ENCODE measurements around the gene PTPRJ. TPM values are rescaled to one million over a fixed set of nuclear protein-coding genes. Genes with fewer than 3 reads are reported as not detected.

Gene PTPRJ
- total and polyA plus RNA-seq, 2 of the 13 experiments (the other 11 are each of a cell fraction or from before 2014, with no cell fraction given), result 1.0 to 1.2 TPM

- 63% methylated on average over 6 of the region's 6 CpGs for WGBS (ENCODE audit: low lambda C conversion rate)
- no peak for ATAC-seq
- Histone ChIP-seq H3K79me2 (ENCODE audit: insufficient read depth, low read length) (no peaks in the 10 kb centered on the region), H4K20me1 (ENCODE audit: insufficient read depth, low read length) (no peaks in the 10 kb centered on the region), H3K27ac (ENCODE audit: extremely low read length, insufficient read depth, low read length) (no peak overlapping the region), H3K36me3 (replicated peaks in 1 of 2; ENCODE audit: control insufficient read depth in 1 of 2, insufficient read depth in 2 of 2, low read length in 2 of 2) (no peaks in the 10 kb centered on the region), H3K4me3 (replicated peaks in 1 of 3; ENCODE audit: insufficient read depth in 1 of 3, low read depth in 2 of 3, low read length in 3 of 3) (no peak overlapping the region), H2AFZ (ENCODE audit: low read length) (no peak overlapping the region), H3K4me1 (ENCODE audit: insufficient read depth, low read length) (no peaks in the 10 kb centered on the region), H3K9me3 (ENCODE audit: low read length) (no peaks in the 10 kb centered on the region), H3K27me3 (ENCODE audit: control insufficient read depth in 1 of 2, insufficient read depth in 2 of 2, low read length in 2 of 2) (no peaks in the 10 kb centered on the region), H3K4me2 (ENCODE audit: low read depth, low read length) (no peak overlapping the region), H3K9ac (ENCODE audit: insufficient read depth, low read depth, low read length) (no peak overlapping the region)
- no peak for DNase-seq (ENCODE audit: low spot score)
- CTCF ChIA-PET (ENCODE audit: low intra/inter-chr PET ratio, low total read pairs), result no interaction called here
- intact Hi-C loops (cut with micrococcal nuclease; ENCODE audit: unreplicated experiment) (no loop called here), in situ Hi-C loops (cut with HindIII; ENCODE audit: extremely low pct_ligation_motif_present, low pct_unique_long_range_greater_than_20kb) (no loop called here)
- no peak for TF ChIP-seq ZNF451 (CRISPR knock-in tag; IDR thresholded peaks at IDR 0.05)
- peak; percentile 83 for TF ChIP-seq MNT (IDR thresholded peaks at IDR 0.05)
- TF ChIP-seq HNRNPK (IDR thresholded peaks at IDR 0.05; ENCODE audit: low read depth, low read length, poor library complexity, severe bottlenecking), result peak; percentile 25
- no TSS peak for BruUV-seq (replicated peaks)
- FAIRE-seq, result no peak
- POLR2A ChIA-PET, result no interaction called here
Observed at GRCh38 chr11:48161951-48162884, 181.9 kb downstream of the PTPRJ start.

DNA sequence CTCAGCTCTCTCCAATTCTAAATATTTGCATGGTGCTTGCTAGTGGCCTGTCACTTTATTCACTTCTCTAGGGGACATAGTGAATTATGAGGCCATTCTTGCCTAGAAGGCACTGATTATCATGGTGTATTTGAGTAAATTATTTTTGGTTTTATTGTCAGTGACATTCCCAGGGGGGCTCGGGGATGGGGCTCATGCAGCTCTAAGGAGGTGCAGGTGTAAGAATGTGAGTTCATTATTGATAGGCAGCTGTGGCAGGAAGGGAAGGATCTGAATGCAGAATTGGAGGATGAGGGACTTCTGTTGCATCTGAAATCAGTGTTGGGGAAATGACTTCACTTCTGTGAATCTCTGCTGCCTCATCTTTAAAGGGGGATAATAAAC lies 182.5 kb downstream of the PTPRJ start:
- in situ Hi-C loops (cut with HindIII; ENCODE audit: extremely low pct_ligation_motif_present, low pct_unique_long_range_greater_than_20kb) (no loop called here), intact Hi-C loops (cut with micrococcal nuclease; ENCODE audit: unreplicated experiment) (no loop called here)
- Histone ChIP-seq H3K9ac (ENCODE audit: insufficient read depth, low read depth, low read length) (no peak overlapping the region), H3K4me3 (replicated peaks in 1 of 3; ENCODE audit: insufficient read depth in 1 of 3, low read depth in 2 of 3, low read length in 3 of 3) (no peak overlapping the region), H3K9me3 (ENCODE audit: low read length) (no peaks in the 10 kb centered on the region), H3K27ac (ENCODE audit: extremely low read length, insufficient read depth, low read length) (no peak overlapping the region), H3K4me1 (ENCODE audit: insufficient read depth, low read length) (no peaks in the 10 kb centered on the region), H2AFZ (ENCODE audit: low read length) (no peak overlapping the region), H3K36me3 (replicated peaks in 1 of 2; ENCODE audit: control insufficient read depth in 1 of 2, insufficient read depth in 2 of 2, low read length in 2 of 2) (no peaks in the 10 kb centered on the region), H4K20me1 (ENCODE audit: insufficient read depth, low read length) (no peaks in the 10 kb centered on the region), H3K4me2 (ENCODE audit: low read depth, low read length) (no peak overlapping the region), H3K27me3 (ENCODE audit: control insufficient read depth in 1 of 2, insufficient read depth in 2 of 2, low read length in 2 of 2) (no peaks in the 10 kb centered on the region), H3K79me2 (ENCODE audit: insufficient read depth, low read length) (no peaks in the 10 kb centered on the region)
- 43% methylated on average over 1 of the region's 1 CpG for WGBS (ENCODE audit: low lambda C conversion rate)
- FAIRE-seq (no peak), ATAC-seq (no peak), DNase-seq (ENCODE audit: low spot score) (no peak)
- BruUV-seq (replicated peaks), result no TSS peak
- CTCF ChIA-PET (ENCODE audit: low intra/inter-chr PET ratio, low total read pairs), result no interaction called here
- POLR2A ChIA-PET, result no interaction called here
- no peak for TF ChIP-seq DBP (CRISPR knock-in tag; IDR thresholded peaks at IDR 0.05; ENCODE audit: not compliant biosample characterization)
- no peak for TF ChIP-seq HMG20A (CRISPR knock-in tag; IDR thresholded peaks at IDR 0.05; ENCODE audit: borderline replicate concordance)
- TF ChIP-seq HNRNPK (IDR thresholded peaks at IDR 0.05; ENCODE audit: low read depth, low read length, poor library complexity, severe bottlenecking), result no peak
- no peak for TF ChIP-seq ZNF879 (CRISPR knock-in tag; IDR thresholded peaks at IDR 0.05)
- TF ChIP-seq TOE1 (CRISPR knock-in tag; IDR thresholded peaks at IDR 0.05), result no peak
- no peak for TF ChIP-seq ZBTB44 (CRISPR knock-in tag; IDR thresholded peaks at IDR 0.05)
- TF ChIP-seq, protein P1, sequence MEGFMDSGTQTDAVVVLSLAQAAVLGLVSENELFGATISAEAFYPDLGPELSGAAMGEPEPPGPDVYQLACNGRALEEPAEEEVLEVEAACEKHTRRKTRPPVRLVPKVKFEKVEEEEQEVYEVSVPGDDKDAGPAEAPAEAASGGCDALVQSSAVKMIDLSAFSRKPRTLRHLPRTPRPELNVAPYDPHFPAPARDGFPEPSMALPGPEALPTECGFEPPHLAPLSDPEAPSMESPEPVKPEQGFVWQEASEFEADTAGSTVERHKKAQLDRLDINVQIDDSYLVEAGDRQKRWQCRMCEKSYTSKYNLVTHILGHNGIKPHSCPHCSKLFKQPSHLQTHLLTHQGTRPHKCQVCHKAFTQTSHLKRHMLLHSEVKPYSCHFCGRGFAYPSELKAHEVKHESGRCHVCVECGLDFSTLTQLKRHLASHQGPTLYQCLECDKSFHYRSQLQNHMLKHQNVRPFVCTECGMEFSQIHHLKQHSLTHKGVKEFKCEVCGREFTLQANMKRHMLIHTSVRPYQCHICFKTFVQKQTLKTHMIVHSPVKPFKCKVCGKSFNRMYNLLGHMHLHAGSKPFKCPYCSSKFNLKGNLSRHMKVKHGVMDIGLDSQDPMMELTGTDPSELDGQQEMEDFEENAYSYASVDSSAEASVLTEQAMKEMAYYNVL (CRISPR knock-in tag; IDR thresholded peaks at IDR 0.05; ENCODE audit: borderline replicate concordance), result no peak
- TF ChIP-seq ZFP1 (CRISPR knock-in tag; IDR thresholded peaks at IDR 0.05), result no peak
- TF ChIP-seq ZNF570 (CRISPR knock-in tag; IDR thresholded peaks at IDR 0.05; ENCODE audit: borderline replicate concordance), result no peak
